GM12801 (cell line): ENCODE measurements around the gene TBPL1.

Experiments
- CTCF ChIP-seq: IDR thresholded peaks from one replicate; pipeline ENCODE4 v1.5.1; 2011; ENCODE audit warnings: control low read depth; ENCODE audit not compliant: insufficient read length; ENCODE audit errors: extremely low read depth

TBPL1 gene

GRCh38 chr6:133952815-133953633 is at the start of gene TBPL1:
Gene TBPL1 (plus strand): TSS chr6:133953224. CDS start chr6:133980126, 26,902 bp downstream.
- TF ChIP-seq CTCF: no peak

GRCh38 chr6:133903855-133904254 is 49.2 kb upstream of the TBPL1 start:
- no peak for TF ChIP-seq CTCF

GRCh38 chr6:133906050-133906449 is 47.0 kb upstream of the TBPL1 start:
- TF ChIP-seq CTCF: no peak

- TF ChIP-seq CTCF: no peak
Measured at GRCh38 chr6:133916650-133917151, 36.3 kb upstream of the TBPL1 start.

GRCh38 chr6:133917781-133918180 is 35.2 kb upstream of the TBPL1 start:
- TF ChIP-seq CTCF: no peak

- TF ChIP-seq CTCF: no peak
Measured at GRCh38 chr6:133918208-133918930, 34.7 kb upstream of the TBPL1 start.

GRCh38 chr6:133919362-133919761 is 33.7 kb upstream of the TBPL1 start:
- TF ChIP-seq CTCF: no peak
